Rectal smooth muscle tissue (tissue), 1 donor: ENCODE data around the gene ARID5A.

Experiments
- H3K27ac ChIP-seq: one replicate; pipeline ENCODE4 v1.7.0; 2013; ENCODE audit warnings: low read depth, low read length, inconsistent platforms
- H3K27me3 ChIP-seq: one replicate; pipeline ENCODE4 v1.7.0; 2013; ENCODE audit warnings: low read length; ENCODE audit not compliant: control insufficient read depth, insufficient read depth
- H3K36me3 ChIP-seq: one replicate; pipeline ENCODE4 v1.7.0; 2013; ENCODE audit warnings: low read length; ENCODE audit not compliant: control insufficient read depth, insufficient read depth
- H3K4me1 ChIP-seq: one replicate; pipeline ENCODE4 v1.7.0; 2013; ENCODE audit warnings: low read length; ENCODE audit not compliant: control insufficient read depth, insufficient read depth
- H3K4me3 ChIP-seq: one replicate; pipeline ENCODE4 v1.7.0; 2013; ENCODE audit warnings: low read length
- H3K9ac ChIP-seq: one replicate; pipeline ENCODE4 v1.7.0; 2013; ENCODE audit warnings: low read length

The ARID5A gene

GRCh38 chr2:96541398-96542152 lies 5.0 kb downstream of the ARID5A start:
- Histone ChIP-seq H3K36me3 (no peaks in the 10 kb centered on the region), H3K27me3 (no peaks in the 10 kb centered on the region), H3K4me3 (no peak overlapping the region), H3K4me1 (no peaks in the 10 kb centered on the region), H3K9ac (no peak overlapping the region), H3K27ac (no peak overlapping the region)

GRCh38 chr2:96542357-96542977 lies 5.9 kb downstream of the ARID5A start:
- H3K27me3 ChIP-seq: no peaks in the 10 kb centered on the region
- no peak overlapping the region for H3K27ac ChIP-seq
- H3K4me1 ChIP-seq: no peaks in the 10 kb centered on the region
- H3K9ac ChIP-seq: no peak overlapping the region
- no peak overlapping the region for H3K4me3 ChIP-seq
- peaks cover 5% of the 10 kb centered on the region for H3K36me3 ChIP-seq

- H3K27me3 ChIP-seq: no peaks in the 10 kb centered on the region
- no peak overlapping the region for H3K27ac ChIP-seq
- no peak overlapping the region for H3K4me3 ChIP-seq
- no peaks in the 10 kb centered on the region for H3K4me1 ChIP-seq
- peaks cover 10% of the 10 kb centered on the region for H3K36me3 ChIP-seq
- H3K9ac ChIP-seq: no peak overlapping the region
These were observed 9.8 kb downstream of the ARID5A start for GRCh38 chr2:96546321-96546720.

- Histone ChIP-seq H3K27ac (no peak overlapping the region), H3K4me3 (no peak overlapping the region), H3K9ac (no peak overlapping the region), H3K4me1 (no peaks in the 10 kb centered on the region), H3K27me3 (no peaks in the 10 kb centered on the region), H3K36me3 (peaks cover 10% of the 10 kb centered on the region)
These were observed 10.2 kb downstream of the ARID5A start for GRCh38 chr2:96546797-96547196.

- no peak overlapping the region for H3K4me3 ChIP-seq
- no peak overlapping the region for H3K9ac ChIP-seq
- H3K4me1 ChIP-seq: no peaks in the 10 kb centered on the region
- peaks cover 10% of the 10 kb centered on the region for H3K36me3 ChIP-seq
- H3K27me3 ChIP-seq: no peaks in the 10 kb centered on the region
- H3K27ac ChIP-seq: no peak overlapping the region
These were observed 10.7 kb downstream of the ARID5A start for GRCh38 chr2:96547203-96547641.

- Histone ChIP-seq H3K4me3 (no peak overlapping the region), H3K36me3 (peaks cover 10% of the 10 kb centered on the region), H3K4me1 (no peaks in the 10 kb centered on the region), H3K27ac (no peak overlapping the region), H3K9ac (no peak overlapping the region), H3K27me3 (no peaks in the 10 kb centered on the region)
These were observed 11.2 kb downstream of the ARID5A start for GRCh38 chr2:96547731-96548171.

- no peak overlapping the region for H3K4me3 ChIP-seq
- H3K9ac ChIP-seq: no peak overlapping the region
- no peak overlapping the region for H3K27ac ChIP-seq
- no peaks in the 10 kb centered on the region for H3K27me3 ChIP-seq
- no peaks in the 10 kb centered on the region for H3K4me1 ChIP-seq
- peaks cover 10% of the 10 kb centered on the region for H3K36me3 ChIP-seq
These were observed 12.3 kb downstream of the ARID5A start for GRCh38 chr2:96548558-96549465.

- no peak overlapping the region for H3K9ac ChIP-seq
- no peak overlapping the region for H3K27ac ChIP-seq
- no peaks in the 10 kb centered on the region for H3K27me3 ChIP-seq
- H3K4me1 ChIP-seq: no peaks in the 10 kb centered on the region
- peaks cover 10% of the 10 kb centered on the region for H3K36me3 ChIP-seq
- H3K4me3 ChIP-seq: no peak overlapping the region
These were observed 12.9 kb downstream of the ARID5A start for GRCh38 chr2:96549466-96549785.

GRCh38 chr2:96549967-96550786 lies 13.6 kb downstream of the ARID5A start:
- no peak overlapping the region for H3K4me3 ChIP-seq
- no peak overlapping the region for H3K27ac ChIP-seq
- no peak overlapping the region for H3K9ac ChIP-seq
- peaks cover 10% of the 10 kb centered on the region for H3K36me3 ChIP-seq
- no peaks in the 10 kb centered on the region for H3K27me3 ChIP-seq
- H3K4me1 ChIP-seq: no peaks in the 10 kb centered on the region

GRCh38 chr2:96550787-96551604 lies 14.4 kb downstream of the ARID5A start:
- Histone ChIP-seq H3K4me3 (no peak overlapping the region), H3K9ac (no peak overlapping the region), H3K36me3 (peaks cover 10% of the 10 kb centered on the region), H3K27ac (no peak overlapping the region), H3K27me3 (no peaks in the 10 kb centered on the region), H3K4me1 (no peaks in the 10 kb centered on the region)

- Histone ChIP-seq H3K27me3 (no peaks in the 10 kb centered on the region), H3K4me3 (no peak overlapping the region), H3K27ac (no peak overlapping the region), H3K36me3 (peaks cover 10% of the 10 kb centered on the region), H3K9ac (no peak overlapping the region), H3K4me1 (no peaks in the 10 kb centered on the region)
These were observed 15.2 kb downstream of the ARID5A start for GRCh38 chr2:96551605-96552314.
